ENCODE measurements around the gene PHKG2. TPM values are rescaled to one million over a fixed set of nuclear protein-coding genes. Genes with fewer than 3 reads are reported as not detected.

PHKG2 gene
- polyA plus RNA-seq, 6 donors from 2014 or later, result 24.7 to 43.9 (median 29.8) TPM

- Mint-ChIP-seq H3K9me3 (no peaks in the 10 kb centered on the region), H3K4me1 (peaks cover 25 to 48% (median 42%) of the 10 kb centered on the region in 3 donors), H3K4me3 (peak overlapping the region; percentile 61 to 95 (median 88)), H3K36me3 (peaks cover 0 to 15% of the 10 kb centered on the region in 2 donors), H3K27me3 (peaks cover 6 to 21% (median 11%) of the 10 kb centered on the region in 3 donors), H3K27ac (peak overlapping the region in 1 of 6 donors; percentile 42)
- DNase-seq, result peak; percentile 33
- peak; percentile 78 to 80 for ATAC-seq (ENCODE audit: low read depth in 2 of 2)
Measured at GRCh38 chr16:30775392-30776188, 27.4 kb downstream of the PHKG2 start.

GRCh38 chr16:30777591-30778297 is 29.5 kb downstream of the PHKG2 start:
- no peak for ATAC-seq (ENCODE audit: low read depth in 2 of 2)
- Mint-ChIP-seq H3K4me3 (peak overlapping the region in 3 of 8 donors; percentile 10 to 61 (median 41)), H3K36me3 (peaks cover 0 to 4% of the 10 kb centered on the region in 2 donors), H3K27me3 (peaks cover 6 to 21% (median 11%) of the 10 kb centered on the region in 3 donors), H3K4me1 (peaks cover 20 to 39% (median 36%) of the 10 kb centered on the region in 3 donors), H3K9me3 (no peaks in the 10 kb centered on the region), H3K27ac (no peak overlapping the region)
- no peak for DNase-seq

DNA sequence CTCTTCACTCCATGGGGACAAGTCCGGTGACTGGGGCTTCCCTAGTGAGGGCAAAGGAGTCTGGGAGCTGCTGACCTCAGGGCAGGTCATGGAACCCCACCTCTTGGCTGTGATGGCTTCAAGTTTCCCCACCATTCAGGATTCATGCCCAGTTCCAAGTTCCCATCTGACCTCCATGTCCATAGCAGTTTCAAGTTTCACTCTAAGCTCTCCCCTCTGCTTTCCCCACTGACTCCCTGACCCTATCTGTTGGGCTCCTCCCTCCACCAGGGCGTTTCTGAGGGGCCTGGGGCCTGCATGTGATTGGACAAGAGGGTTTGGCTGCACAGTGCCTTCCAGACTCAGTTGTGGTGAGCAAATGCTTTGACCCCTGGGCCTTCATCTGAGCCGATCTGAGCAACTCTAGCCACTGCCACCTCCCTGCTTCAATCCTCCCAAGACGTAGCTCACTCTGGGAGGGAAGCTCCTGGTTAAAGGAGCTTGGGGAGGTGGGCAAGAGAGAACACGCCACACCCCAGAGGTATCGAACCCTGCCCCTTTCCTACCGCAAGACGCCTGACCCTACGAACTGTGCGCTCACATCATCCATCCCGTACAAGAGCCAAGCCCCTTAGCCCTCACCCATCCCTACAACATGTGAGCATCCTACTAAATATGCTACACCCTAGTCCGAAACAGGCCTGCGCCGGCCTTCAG is 30.5 kb downstream of the PHKG2 start:
- no peaks in the 10 kb centered on the region for H3K9me3 Mint-ChIP-seq
- DNase-seq (no peak), ATAC-seq (ENCODE audit: low read depth in 2 of 2) (no peak)
- H3K36me3 Mint-ChIP-seq, result no peaks in the 10 kb centered on the region
- peaks cover 6 to 21% (median 11%) of the 10 kb centered on the region in 3 donors for H3K27me3 Mint-ChIP-seq
- H3K27ac Mint-ChIP-seq, result peak overlapping the region in 1 of 6 donors; percentile 15
- peaks cover 14 to 33% (median 30%) of the 10 kb centered on the region in 3 donors for H3K4me1 Mint-ChIP-seq
- peak overlapping the region in 2 of 8 donors; percentile 54 to 73 for H3K4me3 Mint-ChIP-seq

DNA sequence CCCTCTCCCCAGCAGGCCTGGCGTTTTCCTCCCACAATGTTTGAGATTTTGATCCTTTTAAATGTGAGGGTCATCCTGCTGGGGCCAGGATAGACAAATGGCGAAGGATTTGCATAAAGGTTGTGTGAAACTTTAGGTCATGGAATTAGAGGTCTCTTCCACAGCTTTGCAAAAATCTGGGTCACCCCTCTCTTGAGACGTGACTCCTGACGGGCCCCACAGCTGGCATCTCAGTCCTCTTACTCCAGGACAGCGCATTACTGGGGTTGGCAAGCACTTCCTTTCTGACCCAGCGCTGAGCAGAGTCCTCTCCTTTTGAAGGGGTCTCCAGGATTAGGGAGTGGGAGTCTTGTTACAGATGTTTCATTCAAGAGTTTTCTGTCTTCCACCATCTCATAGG is 31.4 kb downstream of the PHKG2 start:
- Mint-ChIP-seq H3K9me3 (no peaks in the 10 kb centered on the region), H3K4me1 (peaks cover 14 to 26% (median 24%) of the 10 kb centered on the region in 3 donors), H3K4me3 (no peak overlapping the region), H3K36me3 (no peaks in the 10 kb centered on the region), H3K27me3 (peaks cover 6 to 21% (median 11%) of the 10 kb centered on the region in 3 donors), H3K27ac (no peak overlapping the region)
- ATAC-seq (ENCODE audit: low read depth in 2 of 2) (no peak), DNase-seq (no peak)

DNA sequence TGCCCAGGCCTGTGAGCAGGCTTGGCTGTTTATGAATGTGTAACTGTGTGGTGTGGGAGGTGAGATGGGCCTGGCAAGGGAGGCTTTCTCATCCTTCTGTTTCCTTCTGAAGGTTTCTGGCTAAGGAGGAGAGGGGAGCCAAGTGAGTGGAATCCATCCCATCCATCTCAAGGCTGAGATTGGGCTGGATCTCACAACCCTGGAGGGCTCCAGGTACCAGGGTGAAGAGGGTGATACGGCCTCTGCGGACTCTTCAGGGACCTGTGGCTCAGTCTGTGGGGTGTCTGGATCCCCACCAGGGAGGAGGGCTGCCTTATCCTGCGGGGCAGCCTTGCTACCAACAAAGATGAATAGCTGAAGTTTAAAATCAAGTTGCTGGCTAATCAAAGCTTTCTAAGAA is 31.8 kb downstream of the PHKG2 start:
- H3K4me1 Mint-ChIP-seq, result peaks cover 12 to 24% (median 22%) of the 10 kb centered on the region in 3 donors
- H3K27me3 Mint-ChIP-seq, result peaks cover 6 to 21% (median 11%) of the 10 kb centered on the region in 3 donors
- DNase-seq, result no peak
- no peaks in the 10 kb centered on the region for H3K9me3 Mint-ChIP-seq
- no peak for ATAC-seq (ENCODE audit: low read depth in 2 of 2)
- no peak overlapping the region for H3K4me3 Mint-ChIP-seq
- no peak overlapping the region for H3K27ac Mint-ChIP-seq
- H3K36me3 Mint-ChIP-seq, result no peaks in the 10 kb centered on the region

- no peak overlapping the region for H3K4me3 Mint-ChIP-seq
- H3K4me1 Mint-ChIP-seq, result peaks cover 10 to 24% (median 18%) of the 10 kb centered on the region in 3 donors
- H3K9me3 Mint-ChIP-seq, result no peaks in the 10 kb centered on the region
- DNase-seq (no peak), ATAC-seq (ENCODE audit: low read depth in 2 of 2) (no peak)
- no peaks in the 10 kb centered on the region for H3K36me3 Mint-ChIP-seq
- no peak overlapping the region for H3K27ac Mint-ChIP-seq
- peaks cover 6 to 21% (median 11%) of the 10 kb centered on the region in 3 donors for H3K27me3 Mint-ChIP-seq
Measured at GRCh38 chr16:30780549-30780948, 32.3 kb downstream of the PHKG2 start.

DNA sequence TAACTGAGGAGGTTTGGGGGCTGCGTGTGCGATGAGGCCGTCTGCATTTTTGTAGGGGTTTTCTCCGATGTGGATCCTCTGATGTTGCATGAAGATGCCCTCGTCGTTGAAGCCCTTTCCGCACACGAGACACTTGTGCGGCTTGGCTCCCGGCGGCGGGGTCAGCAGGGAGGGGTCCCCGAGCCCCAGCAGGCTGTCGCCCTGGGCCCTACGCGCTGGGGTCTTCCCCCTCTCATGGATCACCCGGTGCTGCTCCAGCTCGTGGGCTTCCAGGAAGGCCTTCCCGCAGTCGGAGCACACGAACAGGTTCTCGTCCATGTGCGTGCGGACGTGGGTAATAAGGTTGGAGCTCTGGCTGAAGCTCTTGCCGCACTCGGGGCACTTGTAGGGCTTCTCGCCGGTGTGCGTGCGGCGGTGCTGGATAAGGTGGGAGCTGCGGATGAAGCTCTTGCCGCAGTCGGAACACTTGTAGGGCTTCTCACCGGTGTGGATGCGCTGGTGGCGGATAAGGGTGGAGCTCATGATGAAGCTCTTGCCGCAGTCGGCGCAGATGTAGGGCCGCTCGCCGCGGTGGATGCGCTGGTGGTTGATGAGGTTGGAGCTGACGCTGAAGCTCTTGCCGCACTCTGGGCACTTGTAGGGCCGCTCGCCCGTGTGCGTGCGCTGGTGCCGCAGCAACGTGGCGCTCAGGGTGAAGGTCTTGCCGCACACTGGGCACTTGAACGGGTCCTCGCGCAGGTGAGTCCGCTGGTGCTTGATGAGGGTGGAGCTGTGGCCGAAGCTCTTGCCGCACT is 34.5 kb downstream of the PHKG2 start:
- H3K27me3 Mint-ChIP-seq, result peaks cover 0 to 10% (median 0%) of the 10 kb centered on the region in 3 donors
- H3K36me3 Mint-ChIP-seq, result no peaks in the 10 kb centered on the region
- ATAC-seq (ENCODE audit: low read depth in 2 of 2) (no peak), DNase-seq (no peak)
- H3K9me3 Mint-ChIP-seq, result no peaks in the 10 kb centered on the region
- no peak overlapping the region for H3K4me3 Mint-ChIP-seq
- H3K4me1 Mint-ChIP-seq, result peaks cover 16 to 26% (median 18%) of the 10 kb centered on the region in 3 donors
- no peak overlapping the region for H3K27ac Mint-ChIP-seq

DNA sequence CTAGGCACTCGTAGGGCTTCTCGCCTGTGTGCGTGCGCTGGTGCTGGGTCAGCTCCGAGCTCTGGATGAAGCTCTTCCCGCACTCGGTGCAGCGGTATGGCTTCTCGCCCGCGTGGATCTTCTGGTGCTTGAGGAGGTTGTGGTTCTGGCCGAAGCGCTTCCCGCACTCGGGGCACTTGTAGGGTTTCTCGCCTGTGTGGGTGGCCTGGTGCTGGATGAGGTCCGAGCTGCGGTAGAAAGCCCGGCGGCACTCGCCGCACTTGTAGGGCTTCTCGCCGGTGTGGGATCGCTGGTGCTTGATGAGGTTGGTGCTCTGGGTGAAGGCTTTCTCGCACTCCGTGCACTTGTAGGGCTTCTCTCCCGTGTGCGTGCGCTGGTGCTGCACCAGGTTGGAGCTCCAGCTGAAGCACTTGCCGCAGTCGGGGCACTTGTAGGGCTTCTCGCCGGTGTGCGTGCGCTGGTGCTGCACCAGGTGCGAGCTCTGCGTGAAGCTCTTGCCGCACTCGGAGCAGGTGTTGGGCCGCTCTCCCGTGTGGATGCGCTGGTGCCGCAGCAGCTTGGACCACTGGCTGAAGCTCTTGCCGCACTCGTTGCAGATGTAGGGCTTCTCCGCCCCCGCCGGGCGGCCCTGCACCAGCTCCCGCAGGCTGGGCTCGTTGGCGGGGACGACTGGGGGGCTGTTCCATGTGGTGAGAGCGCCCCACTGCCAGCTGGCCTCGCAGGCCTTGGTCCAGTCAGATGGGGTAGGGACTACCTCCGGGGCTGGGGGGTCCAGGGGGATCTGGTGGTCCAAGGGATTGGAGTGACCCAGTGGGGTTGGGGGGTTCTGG is 35.3 kb downstream of the PHKG2 start:
- no peak overlapping the region for H3K27ac Mint-ChIP-seq
- no peak overlapping the region for H3K4me3 Mint-ChIP-seq
- H3K27me3 Mint-ChIP-seq, result peaks cover 0 to 7% (median 3%) of the 10 kb centered on the region in 3 donors
- DNase-seq (no peak), ATAC-seq (ENCODE audit: low read depth in 2 of 2) (no peak)
- H3K36me3 Mint-ChIP-seq, result no peaks in the 10 kb centered on the region
- no peaks in the 10 kb centered on the region for H3K9me3 Mint-ChIP-seq
- peaks cover 21 to 30% (median 22%) of the 10 kb centered on the region in 3 donors for H3K4me1 Mint-ChIP-seq

DNA sequence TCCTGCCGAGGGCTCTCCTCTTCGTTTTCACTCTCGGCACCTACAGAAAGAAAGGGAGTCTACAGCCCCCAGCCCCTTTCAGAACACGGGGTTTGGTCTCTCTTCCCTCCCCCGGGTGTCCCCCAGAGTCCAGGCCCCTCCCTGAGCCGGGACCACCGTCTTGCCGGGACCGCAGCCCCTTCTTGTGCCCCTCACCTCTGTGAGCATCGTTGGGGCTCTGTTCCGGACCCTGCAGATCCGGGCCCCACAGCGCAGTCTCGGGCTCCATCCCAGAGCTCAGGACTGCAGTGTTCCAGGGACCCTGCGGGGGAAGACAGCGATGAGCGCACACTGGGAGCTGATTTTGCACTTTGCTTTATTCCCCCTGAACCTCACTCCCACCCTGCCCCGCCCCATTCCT is 36.0 kb downstream of the PHKG2 start:
- Mint-ChIP-seq H3K27ac (no peak overlapping the region), H3K4me1 (peaks cover 18 to 30% (median 22%) of the 10 kb centered on the region in 3 donors), H3K36me3 (no peaks in the 10 kb centered on the region), H3K9me3 (no peaks in the 10 kb centered on the region), H3K27me3 (peaks cover 0 to 3% (median under 1%) of the 10 kb centered on the region in 3 donors), H3K4me3 (no peak overlapping the region)
- no peak for DNase-seq
- ATAC-seq (ENCODE audit: low read depth in 2 of 2), result no peak

DNA sequence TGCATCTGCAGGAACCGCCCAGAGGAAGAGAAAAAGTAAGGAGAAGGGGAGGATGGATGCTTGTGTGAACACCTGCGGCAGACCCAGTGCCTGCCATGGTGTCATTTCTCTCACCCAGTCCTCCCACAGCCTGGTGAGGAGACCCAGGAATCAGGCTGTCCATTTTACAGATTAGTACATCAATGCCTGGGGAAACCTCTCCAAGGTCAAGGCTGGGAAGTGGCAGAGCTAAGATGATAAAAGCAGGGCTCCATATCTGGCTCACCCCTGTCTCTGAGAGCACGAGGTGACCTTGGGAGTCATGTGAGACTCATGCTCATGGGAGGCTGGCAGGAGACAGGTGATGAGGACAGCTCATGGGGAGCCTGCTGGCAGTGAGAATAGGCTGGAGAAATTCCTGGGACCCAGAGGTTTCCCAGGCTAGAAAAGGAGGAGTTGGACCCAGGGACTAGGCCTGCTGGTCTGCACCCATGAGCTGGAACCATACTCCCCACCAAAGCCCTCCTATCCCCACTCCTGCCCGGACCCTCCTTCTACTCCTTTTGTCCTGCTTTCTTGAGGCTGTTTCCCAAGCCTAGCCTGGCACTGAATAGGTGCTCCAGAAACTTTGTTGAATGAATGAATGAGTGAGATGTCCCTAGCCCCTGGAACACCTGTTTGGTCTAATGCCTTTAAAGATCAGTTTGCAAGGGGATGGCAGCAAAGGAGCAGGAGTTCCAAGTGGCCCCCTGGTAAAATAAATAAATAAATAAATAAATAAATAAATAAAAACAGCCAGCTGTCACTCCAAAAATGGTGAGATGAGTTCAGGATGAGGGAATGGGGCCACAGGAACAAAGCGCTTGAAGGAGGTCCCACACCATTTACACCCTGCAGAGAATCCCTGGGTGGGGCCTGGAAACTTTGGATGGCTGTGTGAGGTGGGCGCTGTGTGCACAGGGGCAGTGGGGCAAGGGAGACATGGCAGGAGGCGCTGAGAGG is 37.2 kb downstream of the PHKG2 start:
- ATAC-seq (ENCODE audit: low read depth in 2 of 2) (no peak), DNase-seq (no peak)
- Mint-ChIP-seq H3K27ac (peak overlapping the region in 3 of 6 donors; percentile 36 to 84 (median 49)), H3K4me3 (peak overlapping the region in 7 of 8 donors; percentile 61 to 88 (median 80)), H3K9me3 (no peaks in the 10 kb centered on the region), H3K36me3 (no peaks in the 10 kb centered on the region), H3K4me1 (peaks cover 18 to 30% (median 22%) of the 10 kb centered on the region in 3 donors), H3K27me3 (peaks cover 0 to 3% (median 0%) of the 10 kb centered on the region in 3 donors)
